Esophagus muscularis mucosa (tissue), 4 donors: ENCODE measurements around the gene GALNT15. TPM values are rescaled to one million over a fixed set of nuclear protein-coding genes. Genes with fewer than 3 reads are reported as not detected.

Source experiments
- DNase-seq: peaks from one replicate; pipeline ENCODE4 v3.0.0-alpha.2; 2017; ENCODE audit errors: extremely low spot score
- H3K27ac ChIP-seq, 4 donors: fragments of 200-600 bp; sonication (generic); replicated peaks in 1 of 4; 1 replicate in 3 of 4; 2 replicates in 1 of 4; pipeline ENCODE4 v1.5.1; 2016 to 2019; ENCODE audit warnings: mild to moderate bottlenecking in 1 of 4
- H3K27me3 ChIP-seq, 4 donors: fragments of 200-600 bp; sonication (generic); one replicate each; pipeline versions ENCODE4 v1.5.1 to v1.6.0; 2016 to 2019
- H3K36me3 ChIP-seq, 4 donors: fragments of 200-600 bp; sonication (generic); one replicate each; pipeline ENCODE4 v1.5.1; 2016 to 2019
- H3K4me1 ChIP-seq, 4 donors: fragments of 200-600 bp; sonication (generic); one replicate each; pipeline ENCODE4 v1.5.1; 2016 to 2019
- H3K4me3 ChIP-seq, 4 donors: fragments of 200-600 bp; sonication (generic); 1 replicate in 2 of 4; 2 replicates in 2 of 4; pipeline ENCODE4 v1.5.1; 2016 to 2019; ENCODE audit warnings: mild to moderate bottlenecking in 4 of 4, moderate library complexity in 1 of 4
- H3K9me3 ChIP-seq, 4 donors: fragments of 200-600 bp; sonication (generic); 1 replicate in 3 of 4; 2 replicates in 1 of 4; pipeline ENCODE4 v1.5.1; 2016 to 2019
- EP300 ChIP-seq: sonication (generic); formaldehyde crosslinking; IDR thresholded peaks from one replicate; pipeline ENCODE4 v1.6.1; 2017; ENCODE audit warnings: antibody characterized with exemption
- POLR2A ChIP-seq: fragments of 450-650 bp; IDR thresholded peaks from one replicate; pipeline ENCODE4 v1.6.1; 2017; ENCODE audit warnings: antibody characterized with exemption, moderate library complexity, mild to moderate bottlenecking, low read depth
- POLR2AphosphoS5 ChIP-seq, 2 donors: sonication (generic); formaldehyde crosslinking; IDR thresholded peaks; one replicate each; pipeline ENCODE4 v1.6.1; 2017; ENCODE audit warnings: antibody characterized with exemption in 2 of 2
- WGBS: methylation state at CpG from one replicate; pipeline ENCODE4 v1.1.5; 2018; 5-methylcytosine and 5-hydroxymethylcytosine counted together
- intact Hi-C: fragments of 100-400 bp; cut with DNase I; formaldehyde crosslinking; loops from one replicate; pipeline ENCODE4 v1.15.1; 2023
- total RNA-seq, 4 donors: library from RNA; depleted of rRNA; stranded (reverse); fragments of >200 nt; gene quantifications; one replicate each; pipeline versions ENCODE4 v1.1.0 to v1.2.1, GENCODE V29; 2016
- TF ChIP-seq, protein P1 (sequence below), 3 experiments: fragments of 200-600 bp in 2 of 3; fragments of 450-650 bp in 1 of 3; sonication (generic) in 2 of 3; IDR thresholded peaks; one replicate each; pipeline ENCODE4 v1.5.1; 2017 to 2019; ENCODE audit warnings: antibody characterized with exemption in 3 of 3, mild to moderate bottlenecking in 2 of 3, moderate library complexity in 1 of 3

Gene GALNT15
- total RNA-seq, 4 donors from 2014 or later: 76.0 to 320 (median 135) TPM

- no peaks in the 10 kb centered on the region for H3K27me3 ChIP-seq
- H3K9me3 ChIP-seq: peaks cover 0 to 1% (median under 1%) of the 10 kb centered on the region in 4 donors
- 85% methylated on average over 6 of the region's 6 CpGs for WGBS
- no peaks in the 10 kb centered on the region for H3K36me3 ChIP-seq
- intact Hi-C loops: no loop called here
- TF ChIP-seq POLR2AphosphoS5 (IDR thresholded peaks at IDR 0.05): peak; percentile 64 to 65
- TF ChIP-seq, protein P1, sequence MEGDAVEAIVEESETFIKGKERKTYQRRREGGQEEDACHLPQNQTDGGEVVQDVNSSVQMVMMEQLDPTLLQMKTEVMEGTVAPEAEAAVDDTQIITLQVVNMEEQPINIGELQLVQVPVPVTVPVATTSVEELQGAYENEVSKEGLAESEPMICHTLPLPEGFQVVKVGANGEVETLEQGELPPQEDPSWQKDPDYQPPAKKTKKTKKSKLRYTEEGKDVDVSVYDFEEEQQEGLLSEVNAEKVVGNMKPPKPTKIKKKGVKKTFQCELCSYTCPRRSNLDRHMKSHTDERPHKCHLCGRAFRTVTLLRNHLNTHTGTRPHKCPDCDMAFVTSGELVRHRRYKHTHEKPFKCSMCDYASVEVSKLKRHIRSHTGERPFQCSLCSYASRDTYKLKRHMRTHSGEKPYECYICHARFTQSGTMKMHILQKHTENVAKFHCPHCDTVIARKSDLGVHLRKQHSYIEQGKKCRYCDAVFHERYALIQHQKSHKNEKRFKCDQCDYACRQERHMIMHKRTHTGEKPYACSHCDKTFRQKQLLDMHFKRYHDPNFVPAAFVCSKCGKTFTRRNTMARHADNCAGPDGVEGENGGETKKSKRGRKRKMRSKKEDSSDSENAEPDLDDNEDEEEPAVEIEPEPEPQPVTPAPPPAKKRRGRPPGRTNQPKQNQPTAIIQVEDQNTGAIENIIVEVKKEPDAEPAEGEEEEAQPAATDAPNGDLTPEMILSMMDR (IDR thresholded peaks at IDR 0.05): no peak
- DNase-seq: peak; percentile 91
- peaks cover 5 to 16% (median 11%) of the 10 kb centered on the region in 4 donors for H3K4me1 ChIP-seq
- H3K4me3 ChIP-seq: no peak overlapping the region
- peak overlapping the region; percentile 64 to 73 (median 66) for H3K27ac ChIP-seq
Observed at GRCh38 chr3:16140116-16140893, 34.2 kb upstream of the GALNT15 start.

- 90% methylated on average over 2 of the region's 2 CpGs for WGBS
- Histone ChIP-seq H3K4me3 (no peak overlapping the region), H3K27me3 (no peaks in the 10 kb centered on the region), H3K27ac (peak overlapping the region; percentile 37 to 67 (median 51)), H3K9me3 (no peaks in the 10 kb centered on the region), H3K4me1 (peaks cover 5 to 16% (median 11%) of the 10 kb centered on the region in 4 donors), H3K36me3 (no peaks in the 10 kb centered on the region)
- no peak for DNase-seq
- TF ChIP-seq, protein P1 (IDR thresholded peaks at IDR 0.05): no peak
- no peak for TF ChIP-seq POLR2AphosphoS5 (IDR thresholded peaks at IDR 0.05)
- no peak for TF ChIP-seq EP300
- TF ChIP-seq POLR2A: no peak
- intact Hi-C loops: no loop called here
Observed at GRCh38 chr3:16140894-16141285, 33.6 kb upstream of the GALNT15 start.

DNA sequence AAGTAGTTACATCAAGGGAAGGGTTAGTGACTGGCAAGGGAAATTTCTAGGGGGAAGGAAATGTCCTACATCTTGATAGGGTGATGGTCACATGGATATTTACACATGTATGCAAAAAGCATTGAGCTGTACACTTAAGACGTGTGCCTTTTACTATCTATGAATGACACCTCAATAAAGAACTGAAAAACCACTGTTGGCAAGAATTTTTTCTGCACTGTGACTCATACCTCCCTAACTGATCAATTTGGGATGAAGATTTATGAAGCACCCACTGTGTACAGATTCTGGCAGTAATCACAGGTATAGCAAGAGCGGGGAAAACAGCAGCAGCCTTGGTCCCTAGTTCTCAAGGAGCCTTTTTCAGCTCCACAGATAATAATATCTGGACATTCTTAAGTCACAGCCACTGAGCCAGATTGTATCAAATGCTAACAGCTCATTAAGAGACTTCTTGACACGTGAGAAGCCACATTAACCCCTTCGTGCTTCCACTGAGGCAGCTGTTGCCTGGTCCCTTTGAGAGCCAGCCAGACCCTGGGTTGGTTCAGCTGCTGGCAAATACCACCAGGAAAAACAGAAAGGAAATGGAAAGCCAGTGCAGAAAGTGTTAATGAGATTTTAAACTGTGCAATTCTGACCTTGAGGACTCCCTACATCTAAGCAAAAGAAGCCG is 32.0 kb upstream of the GALNT15 start:
- Histone ChIP-seq H3K36me3 (no peaks in the 10 kb centered on the region), H3K27ac (no peak overlapping the region), H3K27me3 (no peaks in the 10 kb centered on the region), H3K9me3 (no peaks in the 10 kb centered on the region), H3K4me1 (peaks cover 7 to 16% (median 12%) of the 10 kb centered on the region in 4 donors), H3K4me3 (no peak overlapping the region)
- WGBS: 68% methylated on average over 5 of the region's 5 CpGs
- intact Hi-C loops: no loop called here
- peak; percentile 42 for DNase-seq
- TF ChIP-seq, protein P1 (IDR thresholded peaks at IDR 0.05): no peak
- TF ChIP-seq EP300 (no peak), POLR2AphosphoS5 (IDR thresholded peaks at IDR 0.05) (no peak), POLR2A (no peak)

DNA sequence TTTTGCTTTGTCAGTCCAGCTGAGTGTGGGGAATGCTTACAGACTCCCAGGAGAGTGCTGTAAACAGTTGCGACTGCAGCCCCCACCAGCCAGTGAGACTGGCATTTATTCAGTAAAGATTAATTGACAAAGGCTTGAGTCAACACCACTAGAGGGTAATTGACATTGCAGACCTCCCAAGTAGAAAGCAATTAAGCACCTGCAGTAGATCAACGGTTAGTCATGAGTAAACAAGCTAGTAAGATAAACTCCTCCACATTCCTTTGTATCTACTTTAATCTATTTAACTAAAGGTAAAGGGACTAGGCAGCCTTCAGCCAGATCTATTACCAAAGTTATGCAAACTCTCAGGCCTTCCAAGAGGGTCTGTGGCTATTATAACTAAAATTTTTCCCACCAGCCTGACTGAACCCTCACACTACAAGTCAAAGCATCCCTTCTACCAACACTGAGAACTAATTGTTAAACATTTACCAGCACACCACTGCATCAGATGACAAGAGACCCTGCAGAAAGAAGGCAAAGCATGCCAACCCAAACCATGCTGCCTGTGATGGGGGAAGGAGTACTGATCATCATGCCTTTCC is 30.5 kb upstream of the GALNT15 start:
- Histone ChIP-seq H3K4me1 (peaks cover 15 to 31% (median 25%) of the 10 kb centered on the region in 4 donors), H3K9me3 (no peaks in the 10 kb centered on the region), H3K4me3 (no peak overlapping the region), H3K36me3 (no peaks in the 10 kb centered on the region), H3K27ac (no peak overlapping the region), H3K27me3 (no peaks in the 10 kb centered on the region)
- no peak for TF ChIP-seq POLR2AphosphoS5 (IDR thresholded peaks at IDR 0.05)
- TF ChIP-seq, protein P1 (IDR thresholded peaks at IDR 0.05): no peak
- no peak for TF ChIP-seq EP300
- TF ChIP-seq POLR2A: no peak
- DNase-seq: peak; percentile 19
- WGBS: 47% methylated on average over 2 of the region's 2 CpGs
- intact Hi-C loops: no loop called here
